SU-DHL-6 (cell line): ENCODE data around the gene LEF1.

Experiments
- H2AFZ ChIP-seq: fragments of 200-600 bp; sonication (generic); 2 replicates; pipeline ENCODE4 v1.6.1; 2014; ENCODE audit warnings: low read depth, mild to moderate bottlenecking, moderate library complexity, mixed read lengths, antibody characterized with exemption, low read length; ENCODE audit not compliant: severe bottlenecking
- H3F3A ChIP-seq: fragments of 200-600 bp; shearing (Covaris generic); 2 replicates; pipeline ENCODE4 v1.6.0; 2016; ENCODE audit warnings: antibody characterized with exemption, mild to moderate bottlenecking; ENCODE audit not compliant: insufficient read depth
- H3K27ac ChIP-seq: fragments of 200-600 bp; sonication (generic); 2 replicates; pipeline ENCODE4 v1.5.1; 2016; ENCODE audit warnings: low read depth, mild to moderate bottlenecking, low read length, moderate library complexity, mixed read lengths
- H3K27me3 ChIP-seq: fragments of 200-600 bp; sonication (generic), shearing (Covaris generic); 2 replicates; pipeline ENCODE4 v1.6.0; 2014; ENCODE audit warnings: mild to moderate bottlenecking, low read length
- H3K36me3 ChIP-seq: fragments of 200-600 bp; sonication (generic); 2 replicates; pipeline ENCODE4 v1.6.1; 2014; ENCODE audit warnings: mild to moderate bottlenecking, low read length, mixed read lengths
- H3K4me2 ChIP-seq: fragments of 300-600, 200-600 bp; shearing (Covaris generic), sonication (generic); 2 replicates; pipeline ENCODE4 v1.6.0; 2014; ENCODE audit warnings: low read length, low read depth, mild to moderate bottlenecking; ENCODE audit not compliant: poor library complexity, severe bottlenecking
- H3K4me3 ChIP-seq: fragments of 200-600 bp; sonication (generic); 2 replicates; pipeline ENCODE4 v1.5.1; 2014; ENCODE audit warnings: antibody characterized with exemption, low read length, mild to moderate bottlenecking, mixed read lengths; ENCODE audit not compliant: insufficient read depth, poor library complexity, severe bottlenecking
- H3K79me2 ChIP-seq: fragments of 200-600 bp; sonication (generic); 2 replicates; pipeline ENCODE4 v1.6.1; 2014; ENCODE audit warnings: mild to moderate bottlenecking, low read length, moderate library complexity; ENCODE audit not compliant: insufficient read depth
- H3K9ac ChIP-seq: fragments of 200-600 bp; sonication (generic); 2 replicates; pipeline ENCODE4 v1.7.0; 2014; ENCODE audit warnings: mild to moderate bottlenecking, low read length
- H3K9me2 ChIP-seq: fragments of 200-600 bp; sonication (generic); replicated peaks from 2 replicates; pipeline ENCODE4 v1.6.1; 2014; ENCODE audit warnings: low read length; ENCODE audit not compliant: insufficient read depth
- H3K9me3 ChIP-seq: fragments of 200-600 bp; sonication (generic); 2 replicates; pipeline ENCODE4 v1.6.1; 2014; ENCODE audit warnings: low read length, mixed read lengths; ENCODE audit not compliant: insufficient read depth
- H4K20me1 ChIP-seq: fragments of 200-600 bp; sonication (generic); 2 replicates; pipeline ENCODE4 v1.6.1; 2014; ENCODE audit warnings: low read depth, mild to moderate bottlenecking, antibody characterized with exemption, low read length, moderate library complexity, mixed read lengths
- CTCF ChIP-seq: fragments of 200-600 bp; sonication (generic); IDR thresholded peaks from one replicate; pipeline ENCODE4 v1.5.1; 2017; ENCODE audit warnings: antibody characterized with exemption, mild to moderate bottlenecking, low read length, moderate library complexity; ENCODE audit not compliant: insufficient read depth, poor library complexity, severe bottlenecking
- EZH2phosphoT487 ChIP-seq: fragments of 200-600 bp; sonication (generic), shearing (Covaris generic); conservative IDR thresholded peaks from 2 replicates; pipeline ENCODE4 v1.6.1; 2018; ENCODE audit warnings: mild to moderate bottlenecking, antibody characterized with exemption, low read length, moderate library complexity, mixed read lengths

Gene LEF1

GRCh38 chr4:108155373-108155772, 13.4 kb downstream of the LEF1 start:
- Histone ChIP-seq H3K9ac (no peak overlapping the region), H3F3A (no peaks in the 10 kb centered on the region), H3K27me3 (no peaks in the 10 kb centered on the region), H3K4me3 (no peak overlapping the region), H3K79me2 (peaks cover 56% of the 10 kb centered on the region), H3K9me3 (no peaks in the 10 kb centered on the region), H3K27ac (no peak overlapping the region), H2AFZ (no peak overlapping the region), H4K20me1 (no peaks in the 10 kb centered on the region), H3K4me2 (no peak overlapping the region), H3K36me3 (no peaks in the 10 kb centered on the region), H3K9me2 (no peaks in the 10 kb centered on the region)
- no peak for TF ChIP-seq CTCF
- TF ChIP-seq EZH2phosphoT487 = no peak

- H3K36me3 ChIP-seq = no peaks in the 10 kb centered on the region
- H3K27ac ChIP-seq = no peak overlapping the region
- no peaks in the 10 kb centered on the region for H3K27me3 ChIP-seq
- H3K4me3 ChIP-seq = no peak overlapping the region
- H3K4me2 ChIP-seq = no peak overlapping the region
- H2AFZ ChIP-seq = no peak overlapping the region
- H3F3A ChIP-seq = no peaks in the 10 kb centered on the region
- peaks cover 52% of the 10 kb centered on the region for H3K79me2 ChIP-seq
- no peak overlapping the region for H3K9ac ChIP-seq
- TF ChIP-seq EZH2phosphoT487 (no peak), CTCF (no peak)
- H3K9me2 ChIP-seq = no peaks in the 10 kb centered on the region
- no peaks in the 10 kb centered on the region for H3K9me3 ChIP-seq
- H4K20me1 ChIP-seq = no peaks in the 10 kb centered on the region
These were observed 15.8 kb downstream of the LEF1 start for GRCh38 chr4:108152980-108153379.

GRCh38 chr4:108149588-108150380, 18.9 kb downstream of the LEF1 start:
- no peaks in the 10 kb centered on the region for H3K36me3 ChIP-seq
- H3K79me2 ChIP-seq = peaks cover 45% of the 10 kb centered on the region; the same call in 1 of the 2 replicates
- H2AFZ ChIP-seq = no peak overlapping the region
- no peaks in the 10 kb centered on the region for H3K9me2 ChIP-seq
- H3K27ac ChIP-seq = no peak overlapping the region
- no peak overlapping the region for H3K4me2 ChIP-seq
- no peak overlapping the region for H3K9ac ChIP-seq
- no peaks in the 10 kb centered on the region for H4K20me1 ChIP-seq
- no peaks in the 10 kb centered on the region for H3K27me3 ChIP-seq
- no peak overlapping the region for H3K4me3 ChIP-seq
- no peak for TF ChIP-seq EZH2phosphoT487
- TF ChIP-seq CTCF = no peak
- H3F3A ChIP-seq = no peaks in the 10 kb centered on the region
- no peaks in the 10 kb centered on the region for H3K9me3 ChIP-seq
